ENCODE data around the gene HCST. TPM values are rescaled to one million over a fixed set of nuclear protein-coding genes. Genes with fewer than 3 reads are reported as not detected.
A peak's percentile ranks its signal among the peaks of the same experiment; 100 is the strongest.

The HCST gene
- total RNA-seq, 2 donors from 2014 or later: 2.4 to 4.8 TPM

DNA sequence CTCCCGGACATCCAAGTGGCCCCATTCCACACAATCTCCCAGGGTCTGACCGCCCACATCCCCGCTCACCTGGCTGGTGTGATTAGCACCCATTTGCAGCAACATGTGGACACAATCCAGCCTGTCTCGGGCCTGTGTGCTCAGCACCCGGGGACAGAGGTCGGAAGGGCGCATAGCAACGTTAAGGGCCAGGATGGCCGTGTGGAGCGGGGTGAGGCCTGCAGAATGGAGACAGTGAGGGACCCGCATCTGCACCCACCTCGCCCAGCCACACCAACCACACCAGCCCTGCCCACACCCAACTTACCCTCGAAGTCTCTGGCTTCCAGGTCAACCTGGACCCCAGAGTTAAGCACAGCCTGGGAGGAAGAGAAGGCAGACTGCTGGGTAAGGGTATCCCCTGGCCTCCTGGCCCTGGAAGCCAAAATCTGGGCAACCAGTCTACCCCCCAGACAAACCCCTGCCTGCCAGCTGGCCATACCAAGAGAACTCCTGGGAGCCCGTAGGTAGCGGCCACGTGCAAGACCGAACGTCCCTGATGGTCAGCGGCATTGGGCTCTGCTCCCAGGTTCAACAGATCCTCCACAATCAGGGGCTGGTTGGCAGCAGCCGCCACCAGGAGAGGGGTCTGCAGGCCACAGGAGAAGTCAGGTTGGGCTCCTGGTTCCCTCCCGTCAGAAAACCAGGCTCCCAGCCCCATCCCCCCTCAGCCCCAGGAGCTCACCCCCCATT, 6.3 kb upstream of the HCST start:
- Histone ChIP-seq H3K4me1 (peaks cover 3% of the 10 kb centered on the region), H3K9me3 (no peaks in the 10 kb centered on the region), H3K27ac (no peak overlapping the region), H3K4me3 (no peak overlapping the region), H3K9ac (ENCODE audit: low read depth in 2 of 2, low read length in 2 of 2) (no peak overlapping the region), H3K36me3 (no peaks in the 10 kb centered on the region), H3K27me3 (no peaks in the 10 kb centered on the region)
- intact Hi-C loops (cut with DNase I): loop anchor here (5.0 kb wide), 1 partner anchor 36 kb away; no protein-coding TSS in a partner anchor
- TF ChIP-seq, protein P1, sequence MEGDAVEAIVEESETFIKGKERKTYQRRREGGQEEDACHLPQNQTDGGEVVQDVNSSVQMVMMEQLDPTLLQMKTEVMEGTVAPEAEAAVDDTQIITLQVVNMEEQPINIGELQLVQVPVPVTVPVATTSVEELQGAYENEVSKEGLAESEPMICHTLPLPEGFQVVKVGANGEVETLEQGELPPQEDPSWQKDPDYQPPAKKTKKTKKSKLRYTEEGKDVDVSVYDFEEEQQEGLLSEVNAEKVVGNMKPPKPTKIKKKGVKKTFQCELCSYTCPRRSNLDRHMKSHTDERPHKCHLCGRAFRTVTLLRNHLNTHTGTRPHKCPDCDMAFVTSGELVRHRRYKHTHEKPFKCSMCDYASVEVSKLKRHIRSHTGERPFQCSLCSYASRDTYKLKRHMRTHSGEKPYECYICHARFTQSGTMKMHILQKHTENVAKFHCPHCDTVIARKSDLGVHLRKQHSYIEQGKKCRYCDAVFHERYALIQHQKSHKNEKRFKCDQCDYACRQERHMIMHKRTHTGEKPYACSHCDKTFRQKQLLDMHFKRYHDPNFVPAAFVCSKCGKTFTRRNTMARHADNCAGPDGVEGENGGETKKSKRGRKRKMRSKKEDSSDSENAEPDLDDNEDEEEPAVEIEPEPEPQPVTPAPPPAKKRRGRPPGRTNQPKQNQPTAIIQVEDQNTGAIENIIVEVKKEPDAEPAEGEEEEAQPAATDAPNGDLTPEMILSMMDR (IDR thresholded peaks at IDR 0.05): no peak
- DNase-seq: no peak

DNA sequence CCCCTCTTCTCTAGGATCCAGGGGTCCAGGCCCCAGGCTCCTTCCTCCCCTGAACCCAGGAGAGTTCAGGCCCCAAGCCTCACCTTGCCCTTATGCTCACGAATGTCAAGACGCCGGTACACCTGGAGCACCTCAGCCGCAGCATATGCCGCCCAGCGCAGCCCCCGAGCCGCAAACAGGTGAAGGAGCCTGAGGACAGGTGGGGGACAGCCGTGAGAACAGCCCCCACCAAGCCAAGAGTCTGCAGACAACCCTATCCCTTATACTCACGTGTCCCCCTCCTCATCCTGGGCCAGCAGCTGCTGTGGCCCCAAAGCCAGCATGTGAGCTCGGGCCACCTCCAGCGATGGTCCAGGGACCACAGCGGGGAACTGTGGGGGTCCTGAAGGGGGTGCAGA, 5.7 kb upstream of the HCST start:
- intact Hi-C loops (cut with DNase I): loop anchor here (5.0 kb wide), 1 partner anchor 36 kb away; no protein-coding TSS in a partner anchor
- no peaks in the 10 kb centered on the region for H3K9me3 ChIP-seq
- no peaks in the 10 kb centered on the region for H3K27me3 ChIP-seq
- H3K27ac ChIP-seq: no peak overlapping the region
- no peak overlapping the region for H3K4me3 ChIP-seq
- no peaks in the 10 kb centered on the region for H3K36me3 ChIP-seq
- no peak overlapping the region for H3K9ac ChIP-seq (ENCODE audit: low read depth in 2 of 2, low read length in 2 of 2)
- H3K4me1 ChIP-seq: peaks cover 3% of the 10 kb centered on the region
- no peak for DNase-seq
- TF ChIP-seq, protein P1 (IDR thresholded peaks at IDR 0.05): no peak

DNA sequence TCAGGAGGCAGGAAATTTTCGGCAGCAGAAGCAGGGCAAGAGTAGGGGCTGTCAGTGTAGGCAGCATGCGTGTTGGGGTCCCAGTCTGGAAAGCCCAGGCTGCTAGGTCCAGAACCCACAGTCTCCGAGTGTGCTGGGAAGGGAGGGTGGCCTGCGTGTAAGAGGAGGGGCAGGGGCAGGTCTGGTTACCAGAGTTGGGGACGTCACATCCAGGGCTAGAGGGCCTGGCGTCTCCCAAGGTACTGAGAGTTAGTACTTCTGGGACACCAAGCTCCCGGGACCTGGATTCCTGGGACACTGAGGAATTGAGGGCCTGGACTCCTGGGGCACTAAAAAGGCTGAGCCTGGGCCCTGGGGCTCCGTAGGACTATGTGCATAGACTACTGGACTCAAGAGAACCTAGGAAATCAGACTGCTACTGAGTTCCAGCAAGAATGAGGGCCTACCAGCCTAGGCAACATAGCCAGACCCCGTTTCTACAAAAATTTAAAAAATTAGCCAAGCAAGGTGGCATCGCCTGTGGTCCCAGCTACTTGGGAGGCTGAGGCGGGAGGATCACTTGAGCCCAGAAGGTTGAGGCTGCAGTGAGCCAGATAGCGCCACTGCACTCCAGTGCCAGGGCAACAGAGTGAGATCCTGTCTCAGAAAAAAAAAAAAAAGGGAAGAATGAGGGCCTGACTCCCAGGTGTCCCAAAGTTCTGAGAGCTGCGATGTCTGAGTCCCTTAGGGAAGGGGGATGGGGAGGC, 4.5 kb upstream of the HCST start:
- H3K9me3 ChIP-seq: no peaks in the 10 kb centered on the region
- H3K27me3 ChIP-seq: no peaks in the 10 kb centered on the region
- intact Hi-C loops (cut with DNase I): loop anchor here (5.0 kb wide), 1 partner anchor 34 kb away; no protein-coding TSS in a partner anchor
- peak overlapping the region; percentile 89 for H3K27ac ChIP-seq
- TF ChIP-seq, protein P1 (IDR thresholded peaks at IDR 0.05): no peak
- H3K4me1 ChIP-seq: peaks cover 3% of the 10 kb centered on the region
- no peak for DNase-seq
- H3K36me3 ChIP-seq: no peaks in the 10 kb centered on the region
- peak overlapping the region; percentile 46 for H3K4me3 ChIP-seq
- H3K9ac ChIP-seq (ENCODE audit: low read depth in 2 of 2, low read length in 2 of 2): peak overlapping the region in 1 of 2 donors; percentile 89

GRCh38 chr19:35898499-35898809, 3.9 kb upstream of the HCST start:
- no peak for DNase-seq
- peak overlapping the region; percentile 89 to 91 for H3K9ac ChIP-seq (ENCODE audit: low read depth in 2 of 2, low read length in 2 of 2)
- TF ChIP-seq, protein P1 (IDR thresholded peaks at IDR 0.05): no peak
- peak overlapping the region; percentile 89 for H3K27ac ChIP-seq
- intact Hi-C loops (cut with DNase I): loop anchor here (5.0 kb wide), 1 partner anchor 34 kb away; no protein-coding TSS in a partner anchor
- no peaks in the 10 kb centered on the region for H3K36me3 ChIP-seq
- no peaks in the 10 kb centered on the region for H3K9me3 ChIP-seq
- no peaks in the 10 kb centered on the region for H3K27me3 ChIP-seq
- H3K4me1 ChIP-seq: peaks cover 3% of the 10 kb centered on the region
- peak overlapping the region; percentile 46 for H3K4me3 ChIP-seq

GRCh38 chr19:35899547-35900214, 2.6 kb upstream of the HCST start:
- Histone ChIP-seq H3K36me3 (no peaks in the 10 kb centered on the region), H3K4me3 (peak overlapping the region; percentile 46), H3K27ac (peak overlapping the region; percentile 89), H3K9me3 (no peaks in the 10 kb centered on the region), H3K9ac (ENCODE audit: low read depth in 2 of 2, low read length in 2 of 2) (peak overlapping the region; percentile 89 to 91), H3K4me1 (peaks cover 3% of the 10 kb centered on the region), H3K27me3 (no peaks in the 10 kb centered on the region)
- DNase-seq: peak; percentile 87
- TF ChIP-seq, protein P1 (IDR thresholded peaks at IDR 0.05): no peak
- intact Hi-C loops (cut with DNase I): loop anchor here (5.0 kb wide), 1 partner anchor 33 kb away; no protein-coding TSS in a partner anchor
